ENCODE measurements around the gene GFRA1.

Gene GFRA1

DNA sequence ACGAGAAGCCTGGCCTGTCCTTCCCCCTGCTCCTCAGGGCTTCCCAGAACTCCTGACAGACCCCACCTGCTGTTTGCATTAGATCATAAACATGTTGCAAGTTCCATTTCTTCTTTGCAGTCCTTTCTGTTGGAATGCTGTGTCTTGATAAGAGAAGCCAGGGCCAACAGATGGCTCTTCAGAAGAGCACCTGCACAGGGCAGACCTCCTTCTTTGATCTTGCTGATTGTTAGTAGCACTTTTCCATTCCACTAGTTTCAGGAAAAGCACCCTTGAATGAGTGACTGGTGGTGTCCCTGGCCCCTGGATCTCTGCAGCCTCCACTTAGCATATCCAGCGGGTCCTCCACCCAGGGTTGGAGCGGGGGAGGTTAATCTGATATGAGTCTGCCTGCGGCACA, 243.2 kb downstream of the GFRA1 start:
- Histone ChIP-seq H3K27me3 (ENCODE audit: control insufficient read depth, insufficient read depth, low read length, poor library complexity, severe bottlenecking) (no peaks in the 10 kb centered on the region), H3K4me3 (ENCODE audit: insufficient read depth, low read depth, low read length) (no peak overlapping the region), H3K4me1 (ENCODE audit: control insufficient read depth, insufficient read depth, low read length) (no peaks in the 10 kb centered on the region), H3K36me3 (ENCODE audit: control insufficient read depth, insufficient read depth, low read length) (no peaks in the 10 kb centered on the region), H3K9me3 (ENCODE audit: control insufficient read depth, low read length) (peaks cover 3% of the 10 kb centered on the region), H3K27ac (ENCODE audit: insufficient read depth, low read depth, low read length, poor library complexity, severe bottlenecking) (no peak overlapping the region)
- WGBS, 2 experiments = 87 to 92% methylated on average over 4 of the region's 4 CpGs

DNA sequence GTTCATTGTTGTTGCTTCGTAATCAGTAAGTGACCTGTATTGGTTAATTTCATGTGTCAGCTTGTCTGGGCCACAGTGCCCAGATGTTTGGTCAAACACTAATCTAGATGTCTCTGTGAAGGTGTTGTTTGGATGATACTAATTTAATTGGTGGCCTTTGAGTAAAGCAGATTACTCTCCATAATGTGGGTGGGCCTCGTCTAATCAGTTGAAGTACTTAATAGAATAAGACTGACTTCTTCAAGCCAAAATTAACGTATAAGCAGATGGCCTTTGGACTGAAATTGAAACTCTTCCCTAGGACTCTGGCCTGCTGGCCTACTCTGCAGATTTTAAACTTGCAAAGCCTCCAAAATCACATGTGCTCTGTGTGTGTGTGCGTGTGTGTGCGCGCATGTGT, 245.7 kb downstream of the GFRA1 start:
- no peak overlapping the region for H3K27ac ChIP-seq (ENCODE audit: insufficient read depth, low read depth, low read length, poor library complexity, severe bottlenecking)
- WGBS, 2 experiments = 78 to 81% methylated on average over 6 of the region's 6 CpGs
- no peak overlapping the region for H3K4me3 ChIP-seq (ENCODE audit: insufficient read depth, low read depth, low read length)
- H3K36me3 ChIP-seq (ENCODE audit: control insufficient read depth, insufficient read depth, low read length) = no peaks in the 10 kb centered on the region
- H3K9me3 ChIP-seq (ENCODE audit: control insufficient read depth, low read length) = no peaks in the 10 kb centered on the region
- no peaks in the 10 kb centered on the region for H3K4me1 ChIP-seq (ENCODE audit: control insufficient read depth, insufficient read depth, low read length)
- H3K27me3 ChIP-seq (ENCODE audit: control insufficient read depth, insufficient read depth, low read length, poor library complexity, severe bottlenecking) = no peaks in the 10 kb centered on the region

DNA sequence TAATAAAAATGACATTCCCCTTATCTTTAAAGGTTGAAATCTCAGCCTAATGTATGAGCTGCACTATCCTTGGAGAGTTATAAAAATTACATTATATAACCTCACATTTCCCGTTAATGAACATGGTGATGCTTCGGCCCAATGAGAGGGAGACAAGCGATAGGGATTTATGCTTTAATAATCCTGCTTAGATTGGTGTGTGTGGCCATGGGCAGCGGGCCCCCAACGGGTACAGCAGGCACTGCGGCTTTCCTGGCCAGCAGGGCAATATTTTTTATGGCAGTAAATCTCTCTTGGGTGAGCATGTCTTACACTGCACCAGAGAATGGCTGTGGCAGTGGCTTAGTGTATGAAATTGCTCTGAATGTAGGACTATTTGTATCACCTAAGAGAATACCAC, 246.3 kb downstream of the GFRA1 start:
- Histone ChIP-seq H3K4me1 (ENCODE audit: control insufficient read depth, insufficient read depth, low read length) (no peaks in the 10 kb centered on the region), H3K36me3 (ENCODE audit: control insufficient read depth, insufficient read depth, low read length) (no peaks in the 10 kb centered on the region), H3K27me3 (ENCODE audit: control insufficient read depth, insufficient read depth, low read length, poor library complexity, severe bottlenecking) (no peaks in the 10 kb centered on the region), H3K27ac (ENCODE audit: insufficient read depth, low read depth, low read length, poor library complexity, severe bottlenecking) (no peak overlapping the region), H3K4me3 (ENCODE audit: insufficient read depth, low read depth, low read length) (no peak overlapping the region), H3K9me3 (ENCODE audit: control insufficient read depth, low read length) (no peaks in the 10 kb centered on the region)
- 93 to 98% methylated on average over 6 of the region's 6 CpGs for WGBS, 2 experiments

DNA sequence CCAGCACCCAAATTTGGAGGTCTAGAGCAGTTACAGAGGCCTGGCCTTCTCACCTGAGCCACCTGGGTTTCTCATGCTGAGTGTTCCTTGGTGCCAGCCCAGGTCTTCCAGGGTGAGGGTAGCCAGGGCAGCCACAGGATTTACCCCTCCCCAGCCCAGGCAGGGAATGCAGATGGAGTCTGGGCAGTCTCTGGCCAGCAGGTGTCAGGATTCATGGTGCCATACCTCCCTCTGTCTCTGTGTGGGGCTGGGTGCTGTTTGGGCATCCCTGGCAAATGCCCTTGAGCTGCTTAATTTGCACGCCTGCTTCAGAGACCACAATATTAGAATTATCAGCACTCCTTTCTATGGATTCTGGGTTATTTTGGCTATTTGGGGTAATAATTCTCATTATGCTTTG, 246.7 kb downstream of the GFRA1 start:
- Histone ChIP-seq H3K27me3 (ENCODE audit: control insufficient read depth, insufficient read depth, low read length, poor library complexity, severe bottlenecking) (no peaks in the 10 kb centered on the region), H3K4me3 (ENCODE audit: insufficient read depth, low read depth, low read length) (no peak overlapping the region), H3K27ac (ENCODE audit: insufficient read depth, low read depth, low read length, poor library complexity, severe bottlenecking) (no peak overlapping the region), H3K36me3 (ENCODE audit: control insufficient read depth, insufficient read depth, low read length) (no peaks in the 10 kb centered on the region), H3K4me1 (ENCODE audit: control insufficient read depth, insufficient read depth, low read length) (no peaks in the 10 kb centered on the region), H3K9me3 (ENCODE audit: control insufficient read depth, low read length) (no peaks in the 10 kb centered on the region)
- 70% methylated on average over 1 of the region's 1 CpG; no CpG with 5 or more reads in 1 of the 2 experiments for WGBS, 2 experiments

DNA sequence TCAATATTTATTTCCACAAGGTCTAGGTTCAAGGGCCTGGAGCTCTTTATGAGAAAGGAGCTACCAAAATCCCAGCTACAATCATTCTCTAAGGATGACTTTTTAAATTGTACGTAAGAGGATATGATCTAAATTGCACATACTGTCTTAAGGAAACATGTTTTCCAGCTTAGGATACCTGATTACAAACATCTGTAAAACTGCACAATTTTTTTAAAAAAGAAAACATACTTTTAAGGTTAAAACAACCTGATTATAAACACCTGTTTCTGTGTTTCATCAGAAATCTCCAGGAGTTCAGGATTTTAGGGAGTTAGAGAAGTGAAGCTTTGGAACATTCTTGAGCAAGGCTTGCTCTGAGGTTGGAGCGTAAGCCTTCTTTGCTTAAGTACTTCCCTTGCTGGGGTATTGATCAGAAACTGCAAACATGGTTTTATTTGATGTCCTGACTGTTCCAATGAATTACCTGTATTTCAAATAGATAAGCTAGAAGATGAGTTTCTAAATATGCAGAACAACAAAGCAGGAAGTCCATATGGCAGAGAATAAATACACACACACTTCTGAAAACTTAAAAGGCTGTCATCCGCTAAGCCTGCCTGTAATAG, 248.6 kb downstream of the GFRA1 start:
- no peaks in the 10 kb centered on the region for H3K4me1 ChIP-seq (ENCODE audit: control insufficient read depth, insufficient read depth, low read length)
- H3K27me3 ChIP-seq (ENCODE audit: control insufficient read depth, insufficient read depth, low read length, poor library complexity, severe bottlenecking) = no peaks in the 10 kb centered on the region
- 94 to 96% methylated on average over 2 to 3 of the region's 3 CpGs for WGBS, 2 experiments
- no peak overlapping the region for H3K27ac ChIP-seq (ENCODE audit: insufficient read depth, low read depth, low read length, poor library complexity, severe bottlenecking)
- no peaks in the 10 kb centered on the region for H3K9me3 ChIP-seq (ENCODE audit: control insufficient read depth, low read length)
- H3K4me3 ChIP-seq (ENCODE audit: insufficient read depth, low read depth, low read length) = no peak overlapping the region
- no peaks in the 10 kb centered on the region for H3K36me3 ChIP-seq (ENCODE audit: control insufficient read depth, insufficient read depth, low read length)

DNA sequence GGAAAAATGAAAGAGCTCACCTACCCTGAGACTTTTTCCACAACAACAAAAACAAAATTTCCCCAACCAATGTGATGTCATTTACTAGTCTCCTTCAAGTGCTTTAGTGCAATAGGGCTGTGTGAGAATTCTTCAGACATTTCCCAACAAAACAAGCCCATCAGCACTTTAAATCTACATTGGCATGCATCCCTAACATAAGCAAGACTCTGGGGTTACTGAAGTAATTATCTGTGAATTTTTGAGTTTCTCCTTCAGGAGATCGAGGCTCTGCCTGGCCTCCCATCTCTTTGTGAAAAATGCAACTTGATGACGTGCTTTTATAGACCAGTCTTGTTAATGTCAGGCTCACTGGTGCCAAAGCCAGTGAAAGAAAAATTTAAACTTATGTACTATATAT, 255.6 kb downstream of the GFRA1 start:
- no peaks in the 10 kb centered on the region for H3K4me1 ChIP-seq (ENCODE audit: control insufficient read depth, insufficient read depth, low read length)
- H3K27ac ChIP-seq (ENCODE audit: insufficient read depth, low read depth, low read length, poor library complexity, severe bottlenecking) = no peak overlapping the region
- no peak overlapping the region for H3K4me3 ChIP-seq (ENCODE audit: insufficient read depth, low read depth, low read length)
- no peaks in the 10 kb centered on the region for H3K27me3 ChIP-seq (ENCODE audit: control insufficient read depth, insufficient read depth, low read length, poor library complexity, severe bottlenecking)
- WGBS, 2 experiments = 91 to 94% methylated on average over 2 of the region's 2 CpGs
- no peaks in the 10 kb centered on the region for H3K9me3 ChIP-seq (ENCODE audit: control insufficient read depth, low read length)
- H3K36me3 ChIP-seq (ENCODE audit: control insufficient read depth, insufficient read depth, low read length) = no peaks in the 10 kb centered on the region

DNA sequence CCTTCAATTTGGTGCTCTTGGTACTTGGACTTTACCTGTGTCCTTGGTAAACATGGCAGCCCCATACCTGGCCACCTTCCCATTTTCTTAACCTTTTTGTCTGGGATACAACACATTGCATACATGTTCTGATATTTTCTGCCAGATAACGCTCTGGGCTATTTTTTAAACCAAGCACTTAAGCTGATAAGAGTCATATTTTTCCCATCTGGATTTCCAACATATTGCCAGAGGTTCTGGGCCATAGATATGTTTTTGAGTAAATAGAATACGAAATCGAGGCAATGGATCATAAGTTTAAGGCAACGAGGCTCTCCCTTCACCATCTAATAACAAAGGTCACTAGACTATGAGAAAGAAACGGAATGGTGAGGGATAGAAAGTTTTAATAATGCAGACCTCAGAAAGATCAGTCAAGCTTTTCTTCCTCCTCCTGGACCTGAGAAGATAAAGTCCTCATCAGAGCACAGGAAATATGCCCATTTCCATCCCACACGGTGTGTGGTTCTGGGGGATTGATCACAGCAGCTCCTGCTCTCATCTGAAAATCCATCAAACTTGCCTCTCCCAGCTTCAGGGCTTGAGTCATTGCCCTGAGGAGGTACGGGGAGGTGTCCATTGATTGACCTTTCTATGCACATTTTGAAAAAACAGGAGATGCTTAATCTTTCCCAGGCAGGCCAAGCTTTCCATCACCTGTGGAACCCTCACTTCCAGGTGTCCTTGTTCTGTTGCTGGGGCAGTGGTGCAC, 257.2 kb downstream of the GFRA1 start:
- 92 to 93% methylated on average over 4 of the region's 7 CpGs for WGBS, 2 experiments
- H3K27ac ChIP-seq (ENCODE audit: insufficient read depth, low read depth, low read length, poor library complexity, severe bottlenecking) = no peak overlapping the region
- no peaks in the 10 kb centered on the region for H3K9me3 ChIP-seq (ENCODE audit: control insufficient read depth, low read length)
- no peaks in the 10 kb centered on the region for H3K4me1 ChIP-seq (ENCODE audit: control insufficient read depth, insufficient read depth, low read length)
- no peaks in the 10 kb centered on the region for H3K27me3 ChIP-seq (ENCODE audit: control insufficient read depth, insufficient read depth, low read length, poor library complexity, severe bottlenecking)
- no peaks in the 10 kb centered on the region for H3K36me3 ChIP-seq (ENCODE audit: control insufficient read depth, insufficient read depth, low read length)
- H3K4me3 ChIP-seq (ENCODE audit: insufficient read depth, low read depth, low read length) = no peak overlapping the region

DNA sequence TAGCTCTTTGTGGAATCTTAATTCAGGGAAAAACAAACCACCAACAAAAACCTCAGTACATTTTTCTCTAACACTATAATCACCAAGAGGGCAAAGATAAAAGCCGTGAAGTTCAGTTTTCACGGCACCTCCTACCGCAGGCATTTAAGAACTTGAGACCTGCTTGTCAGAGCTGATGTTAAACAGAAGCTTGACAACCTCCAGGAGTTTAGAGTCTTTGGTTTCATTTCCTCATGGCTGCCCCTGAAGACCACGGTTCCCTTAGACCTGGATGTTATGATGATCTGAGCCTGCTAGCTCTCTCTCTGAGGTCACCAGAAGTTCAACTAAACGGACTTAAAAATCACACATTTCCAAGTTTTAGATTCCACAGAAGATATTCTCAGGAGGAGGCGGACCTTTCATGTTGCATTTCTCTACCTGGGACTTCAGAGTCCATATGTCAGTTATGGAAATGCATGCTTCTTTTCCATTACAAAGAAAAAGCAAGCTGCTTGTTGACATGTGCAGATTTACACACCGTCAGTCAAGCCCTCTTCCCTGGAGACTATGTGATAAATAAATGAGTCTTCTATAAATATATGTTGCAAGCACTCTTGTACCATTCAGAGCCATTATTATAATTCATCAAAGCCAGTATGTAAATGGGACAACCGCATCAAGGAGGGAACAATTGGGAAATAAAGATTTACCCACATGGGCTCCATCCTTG, 258.0 kb downstream of the GFRA1 start:
- H3K4me3 ChIP-seq (ENCODE audit: insufficient read depth, low read depth, low read length) = no peak overlapping the region
- H3K27ac ChIP-seq (ENCODE audit: insufficient read depth, low read depth, low read length, poor library complexity, severe bottlenecking) = no peak overlapping the region
- H3K27me3 ChIP-seq (ENCODE audit: control insufficient read depth, insufficient read depth, low read length, poor library complexity, severe bottlenecking) = no peaks in the 10 kb centered on the region
- no peaks in the 10 kb centered on the region for H3K36me3 ChIP-seq (ENCODE audit: control insufficient read depth, insufficient read depth, low read length)
- H3K9me3 ChIP-seq (ENCODE audit: control insufficient read depth, low read length) = no peaks in the 10 kb centered on the region
- 91% methylated on average over 7 of the region's 8 CpGs for WGBS, 2 experiments
- no peaks in the 10 kb centered on the region for H3K4me1 ChIP-seq (ENCODE audit: control insufficient read depth, insufficient read depth, low read length)

DNA sequence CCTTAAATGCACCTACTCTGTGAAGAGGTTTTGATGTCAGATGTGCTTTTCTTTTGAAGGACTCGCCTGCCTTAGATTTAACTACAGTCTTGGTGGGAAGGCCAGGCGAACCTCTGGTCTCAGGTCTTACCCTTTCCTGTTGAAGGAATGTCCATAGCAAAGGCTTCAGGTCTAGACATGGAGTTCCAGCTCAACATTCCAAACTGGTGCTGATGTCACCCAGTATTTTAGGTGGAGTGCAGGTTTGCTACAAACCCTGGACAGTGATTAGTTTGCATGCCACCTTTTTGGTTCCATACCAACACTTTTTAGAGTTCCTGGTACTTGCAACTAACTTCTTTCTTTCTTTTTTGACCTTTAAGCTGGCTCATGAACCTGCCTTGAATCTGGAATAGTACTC, 258.7 kb downstream of the GFRA1 start:
- Histone ChIP-seq H3K27me3 (ENCODE audit: control insufficient read depth, insufficient read depth, low read length, poor library complexity, severe bottlenecking) (no peaks in the 10 kb centered on the region), H3K9me3 (ENCODE audit: control insufficient read depth, low read length) (no peaks in the 10 kb centered on the region), H3K4me3 (ENCODE audit: insufficient read depth, low read depth, low read length) (no peak overlapping the region), H3K27ac (ENCODE audit: insufficient read depth, low read depth, low read length, poor library complexity, severe bottlenecking) (no peak overlapping the region), H3K4me1 (ENCODE audit: control insufficient read depth, insufficient read depth, low read length) (no peaks in the 10 kb centered on the region), H3K36me3 (ENCODE audit: control insufficient read depth, insufficient read depth, low read length) (no peaks in the 10 kb centered on the region)
- WGBS, 2 experiments = 90 to 94% methylated on average over 2 of the region's 2 CpGs

DNA sequence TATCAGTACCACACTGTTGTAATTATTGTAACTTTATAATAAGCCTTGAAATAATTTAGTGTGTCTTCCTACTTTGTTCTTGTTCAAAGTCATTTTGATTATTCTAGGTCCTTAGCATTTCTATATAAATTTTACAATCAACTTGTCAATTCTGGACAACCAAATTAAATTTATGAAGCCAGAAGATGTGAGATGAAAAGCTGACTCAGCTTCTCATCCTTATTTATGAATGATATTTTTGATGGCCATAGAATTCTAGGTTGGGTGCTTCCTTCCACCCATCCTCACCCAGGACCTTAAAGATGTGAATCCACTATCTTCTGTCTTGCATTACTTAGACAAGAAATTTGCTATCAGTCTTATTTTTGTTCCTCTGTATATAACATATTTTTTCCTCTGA, 261.1 kb downstream of the GFRA1 start:
- Histone ChIP-seq H3K36me3 (ENCODE audit: control insufficient read depth, insufficient read depth, low read length) (no peaks in the 10 kb centered on the region), H3K27ac (ENCODE audit: insufficient read depth, low read depth, low read length, poor library complexity, severe bottlenecking) (no peak overlapping the region), H3K4me1 (ENCODE audit: control insufficient read depth, insufficient read depth, low read length) (no peaks in the 10 kb centered on the region), H3K9me3 (ENCODE audit: control insufficient read depth, low read length) (no peaks in the 10 kb centered on the region), H3K4me3 (ENCODE audit: insufficient read depth, low read depth, low read length) (no peak overlapping the region), H3K27me3 (ENCODE audit: control insufficient read depth, insufficient read depth, low read length, poor library complexity, severe bottlenecking) (no peaks in the 10 kb centered on the region)
